ENCODE data around the gene DNAJC9. TPM values are rescaled to one million over a fixed set of nuclear protein-coding genes. Genes with fewer than 3 reads are reported as not detected.

DNAJC9 gene
- total RNA-seq, 1 experiment from 2014 or later = 32.0 TPM

DNA sequence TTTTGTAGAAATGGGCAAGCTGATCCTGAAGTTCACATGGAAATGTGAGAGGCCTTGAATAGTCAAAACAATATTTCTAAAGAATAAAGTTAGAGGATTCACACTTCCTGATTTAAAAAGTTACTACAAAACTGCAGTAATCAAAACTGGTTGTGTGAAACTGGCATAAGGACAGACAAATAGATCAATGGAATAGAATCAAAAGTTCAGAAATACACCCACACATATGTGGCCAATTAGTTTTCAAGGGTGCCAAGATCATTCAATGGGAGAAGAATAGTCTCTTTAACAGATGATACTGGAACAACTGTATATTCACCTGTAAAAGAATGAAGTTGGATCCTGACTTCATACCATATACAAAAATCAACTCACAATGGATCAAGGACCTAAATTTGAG, 27.7 kb downstream of the DNAJC9 start:
- Histone ChIP-seq H3K36me3 (replicated peaks; ENCODE audit: control insufficient read depth, insufficient read depth, low read length) (no peaks in the 10 kb centered on the region), H3K27me3 (ENCODE audit: control insufficient read depth, insufficient read depth, low read length) (no peaks in the 10 kb centered on the region), H3K4me3 (ENCODE audit: insufficient read depth, low read depth, low read length) (no peak overlapping the region)
- DNase-seq = no peak

DNA sequence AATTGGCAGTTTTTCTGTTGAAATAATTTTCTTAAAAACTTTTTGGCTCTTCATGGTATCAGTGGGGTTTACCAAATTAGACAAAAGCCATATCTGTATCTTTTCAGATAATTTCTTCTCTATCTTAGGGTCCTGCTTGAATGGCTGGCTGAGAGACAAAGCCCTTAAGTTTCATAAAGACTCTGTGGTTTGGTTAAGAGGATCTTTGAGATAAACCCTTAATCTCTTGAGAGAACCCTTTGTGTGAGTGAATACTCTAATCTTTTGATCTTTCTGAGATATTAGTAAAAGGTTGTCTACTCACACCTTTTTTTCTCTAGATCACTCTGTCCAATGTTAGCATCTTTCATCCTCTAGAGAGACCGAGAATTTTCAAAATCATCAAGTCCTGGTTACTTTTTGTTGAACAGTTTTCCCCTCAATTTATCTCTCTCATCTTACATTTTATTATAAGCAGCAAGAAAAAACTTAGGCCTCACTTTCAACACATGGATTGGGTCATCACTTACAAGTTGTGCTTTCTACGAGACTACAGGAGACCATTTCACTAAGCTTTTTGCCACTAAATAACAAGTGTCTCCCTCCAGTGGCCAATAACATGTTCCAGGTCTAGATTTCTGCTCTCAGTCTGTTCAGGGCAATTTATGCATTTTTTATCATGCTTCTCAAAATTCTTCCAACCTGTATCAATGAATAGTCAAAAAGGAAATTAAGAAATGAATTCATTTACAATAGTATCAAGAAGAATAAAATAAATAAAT, 28.4 kb downstream of the DNAJC9 start:
- Histone ChIP-seq H3K4me3 (ENCODE audit: insufficient read depth, low read depth, low read length) (no peak overlapping the region), H3K36me3 (replicated peaks; ENCODE audit: control insufficient read depth, insufficient read depth, low read length) (no peaks in the 10 kb centered on the region), H3K27me3 (ENCODE audit: control insufficient read depth, insufficient read depth, low read length) (no peaks in the 10 kb centered on the region)
- peak; percentile 16 for DNase-seq

DNA sequence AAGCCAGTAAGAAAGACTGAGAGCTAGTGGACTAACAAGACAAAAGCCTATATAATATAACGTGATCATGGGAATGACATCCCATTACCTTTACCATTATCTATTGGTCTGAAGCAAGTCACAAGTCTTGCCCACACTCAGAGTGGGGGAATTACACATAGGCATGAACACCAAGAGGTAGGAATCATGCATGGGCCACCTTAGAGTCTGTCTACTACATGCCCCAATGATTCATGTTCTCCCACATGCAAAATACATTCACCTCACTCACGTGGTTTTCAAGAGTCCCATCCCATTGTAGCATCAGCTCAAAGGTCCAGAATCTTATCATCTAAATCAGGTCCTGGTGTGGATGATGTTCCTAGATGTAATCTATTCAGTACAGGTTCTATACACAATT, 29.4 kb downstream of the DNAJC9 start:
- no peak overlapping the region for H3K4me3 ChIP-seq (ENCODE audit: insufficient read depth, low read depth, low read length)
- no peaks in the 10 kb centered on the region for H3K27me3 ChIP-seq (ENCODE audit: control insufficient read depth, insufficient read depth, low read length)
- no peak for DNase-seq
- no peaks in the 10 kb centered on the region for H3K36me3 ChIP-seq (replicated peaks; ENCODE audit: control insufficient read depth, insufficient read depth, low read length)

DNA sequence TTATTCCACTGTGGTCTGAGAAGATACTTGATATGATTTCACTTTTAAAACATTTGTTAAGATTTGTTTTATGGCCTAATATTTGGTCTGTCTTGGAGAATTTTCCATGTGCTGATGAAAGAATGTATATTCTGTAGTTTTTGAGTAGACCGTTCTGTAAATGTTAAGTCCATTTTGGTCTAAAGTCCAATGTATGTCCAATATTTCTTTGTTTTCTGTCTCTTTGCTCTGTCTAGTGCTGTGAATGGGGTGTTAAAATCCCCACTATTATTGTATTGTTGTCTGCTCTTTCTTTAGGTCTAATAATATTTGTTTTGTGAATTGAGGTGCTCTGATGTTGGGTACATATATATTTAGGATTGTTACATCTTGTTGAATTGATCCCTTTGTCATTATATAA, 31.3 kb downstream of the DNAJC9 start:
- Histone ChIP-seq H3K36me3 (replicated peaks; ENCODE audit: control insufficient read depth, insufficient read depth, low read length) (no peaks in the 10 kb centered on the region), H3K4me3 (ENCODE audit: insufficient read depth, low read depth, low read length) (no peak overlapping the region), H3K27me3 (ENCODE audit: control insufficient read depth, insufficient read depth, low read length) (no peaks in the 10 kb centered on the region)
- no peak for DNase-seq

DNA sequence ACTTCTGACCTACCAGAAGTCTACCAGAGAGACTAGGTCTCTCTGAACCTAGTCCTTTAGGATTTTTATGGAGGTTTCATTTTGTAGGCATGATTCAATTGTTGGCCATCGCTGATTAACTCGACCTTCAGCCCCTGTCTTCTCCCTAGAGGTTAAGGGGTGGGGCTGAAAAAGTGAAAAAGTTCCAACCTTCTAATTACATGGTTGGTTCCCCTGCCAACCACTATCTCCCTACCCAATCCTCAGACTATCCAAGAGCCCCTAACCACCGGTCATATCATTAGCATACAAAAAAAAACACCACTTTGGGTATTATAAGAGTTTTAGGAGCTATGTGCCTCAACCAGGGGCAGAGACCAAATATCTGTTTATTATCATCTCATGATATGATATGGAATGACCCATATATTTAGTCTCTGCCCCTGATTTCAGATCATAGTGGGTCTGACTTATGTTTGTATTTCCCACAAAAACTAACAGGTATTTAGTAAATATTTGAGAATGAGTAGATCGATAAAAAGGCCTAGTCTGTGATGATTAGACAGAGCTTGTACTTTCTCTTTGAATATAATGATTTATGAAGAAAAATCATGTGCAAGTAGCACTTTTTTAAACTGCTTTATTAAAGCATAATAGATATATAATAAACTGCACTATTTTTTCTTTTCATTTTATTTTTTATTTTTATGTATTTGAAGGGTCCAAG, 35.8 kb downstream of the DNAJC9 start:
- DNase-seq = no peak

DNA sequence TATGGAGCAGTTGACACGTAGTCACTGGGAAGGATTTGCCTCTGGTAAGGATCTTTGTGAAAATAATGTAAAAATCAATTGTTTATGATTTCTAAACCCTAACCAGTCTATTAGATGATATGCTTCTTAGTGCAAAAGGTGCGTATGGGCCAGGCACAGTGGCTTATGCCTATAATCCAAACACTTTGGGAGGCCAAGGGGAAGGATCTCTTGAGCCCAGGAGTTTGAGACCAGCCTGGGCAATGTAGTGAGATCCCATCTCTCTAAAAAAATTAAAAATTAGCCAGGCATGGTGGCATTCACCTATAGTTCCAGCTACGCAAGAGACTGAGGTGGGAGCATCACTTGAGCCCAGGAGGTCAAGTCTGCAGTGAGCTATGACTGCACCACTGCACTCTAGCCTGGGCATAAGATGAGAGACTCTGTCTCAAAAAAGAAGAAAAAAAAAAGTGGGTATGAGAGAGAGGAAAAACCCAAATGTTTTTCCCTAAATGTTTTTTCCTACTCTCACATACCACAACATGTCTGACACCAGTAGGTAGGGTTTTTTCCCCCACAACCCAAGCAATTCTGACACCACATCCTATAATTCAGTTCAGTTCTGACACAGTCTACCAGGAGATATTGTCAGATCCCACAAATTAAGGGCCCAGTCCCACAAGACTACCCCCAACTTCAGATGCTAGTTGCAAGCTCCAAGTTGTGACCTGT, 36.5 kb downstream of the DNAJC9 start:
- Histone ChIP-seq H3K27me3 (ENCODE audit: control insufficient read depth, insufficient read depth, low read length) (no peaks in the 10 kb centered on the region), H3K36me3 (replicated peaks; ENCODE audit: control insufficient read depth, insufficient read depth, low read length) (peaks cover 2% of the 10 kb centered on the region; the same call in 1 of the 2 replicates), H3K4me3 (ENCODE audit: insufficient read depth, low read depth, low read length) (no peak overlapping the region)
- DNase-seq = no peak

More for the DNA sequence above, 35.8 kb downstream of the DNAJC9 start:
- H3K4me3 ChIP-seq (ENCODE audit: insufficient read depth, low read depth, low read length) = no peak overlapping the region
- H3K36me3 ChIP-seq (replicated peaks; ENCODE audit: control insufficient read depth, insufficient read depth, low read length) = peaks cover 2% of the 10 kb centered on the region; the same call in 1 of the 2 replicates
- H3K27me3 ChIP-seq (ENCODE audit: control insufficient read depth, insufficient read depth, low read length) = no peaks in the 10 kb centered on the region

DNA sequence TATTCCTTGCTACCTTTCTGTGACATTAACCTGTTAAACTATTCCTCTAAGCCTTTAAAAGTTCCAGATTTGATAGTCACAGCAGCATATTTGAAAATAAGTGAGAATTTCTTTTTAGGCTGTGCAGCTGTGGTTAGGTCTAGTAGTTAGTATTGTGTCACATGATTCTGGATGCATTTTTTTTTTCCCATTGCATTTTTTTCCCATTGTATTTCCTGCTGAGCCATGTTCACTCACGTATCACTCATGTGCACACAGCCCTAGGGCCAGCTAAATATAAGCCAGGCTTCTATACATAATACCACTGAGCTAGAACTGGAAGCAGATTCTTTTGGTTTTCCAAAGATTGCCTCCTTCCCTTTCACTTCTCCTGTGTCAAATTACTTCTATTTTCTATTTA, 37.4 kb downstream of the DNAJC9 start:
- Histone ChIP-seq H3K4me3 (ENCODE audit: insufficient read depth, low read depth, low read length) (no peak overlapping the region), H3K36me3 (replicated peaks; ENCODE audit: control insufficient read depth, insufficient read depth, low read length) (peaks cover 2% of the 10 kb centered on the region; the same call in 1 of the 2 replicates), H3K27me3 (ENCODE audit: control insufficient read depth, insufficient read depth, low read length) (no peaks in the 10 kb centered on the region)
- no peak for DNase-seq

DNA sequence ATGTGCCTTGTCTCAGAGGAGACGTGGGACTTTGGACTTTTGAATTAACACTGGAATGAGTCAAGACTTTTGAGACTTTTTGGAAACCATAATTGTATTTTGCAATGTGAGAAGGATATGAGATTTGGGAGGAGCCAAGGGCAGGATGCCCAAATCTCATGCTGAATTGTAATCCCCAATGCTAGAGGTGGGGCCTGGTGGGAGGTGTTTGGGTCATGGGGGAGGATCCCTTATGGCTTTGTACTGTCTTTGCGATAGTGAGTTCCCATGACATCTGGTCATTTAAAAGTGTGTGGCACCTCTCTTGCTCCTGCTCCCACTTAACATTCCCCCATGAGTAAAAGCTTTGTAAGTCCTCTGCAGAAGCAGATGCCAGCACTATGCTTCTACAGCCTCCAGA, 39.2 kb downstream of the DNAJC9 start:
- no peaks in the 10 kb centered on the region for H3K27me3 ChIP-seq (ENCODE audit: control insufficient read depth, insufficient read depth, low read length)
- no peak for DNase-seq
- H3K36me3 ChIP-seq (replicated peaks; ENCODE audit: control insufficient read depth, insufficient read depth, low read length) = peaks cover 2% of the 10 kb centered on the region; the same call in 1 of the 2 replicates
- no peak overlapping the region for H3K4me3 ChIP-seq (ENCODE audit: insufficient read depth, low read depth, low read length)

DNA sequence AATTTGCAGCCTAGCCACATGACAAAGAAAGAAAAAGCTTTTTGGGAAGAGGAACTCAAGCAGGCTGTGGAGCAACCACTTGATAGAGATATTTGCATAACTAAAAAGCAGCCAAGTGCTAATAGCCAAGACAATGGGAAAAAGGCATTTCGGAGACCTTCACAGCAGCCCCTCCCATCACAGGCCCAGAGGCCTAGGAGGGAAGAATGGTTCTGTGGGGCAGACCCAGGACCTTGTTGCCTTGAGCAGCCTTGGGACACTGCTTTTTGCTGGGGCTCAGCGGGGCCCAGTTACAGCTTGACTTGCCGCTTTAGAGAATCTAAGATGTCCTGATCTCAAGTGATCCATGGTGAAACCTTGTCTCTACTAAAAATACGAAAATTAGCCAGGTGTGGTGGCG, 40.7 kb downstream of the DNAJC9 start:
- Histone ChIP-seq H3K4me3 (ENCODE audit: insufficient read depth, low read depth, low read length) (no peak overlapping the region), H3K36me3 (replicated peaks; ENCODE audit: control insufficient read depth, insufficient read depth, low read length) (peaks cover 2% of the 10 kb centered on the region; the same call in 1 of the 2 replicates), H3K27me3 (ENCODE audit: control insufficient read depth, insufficient read depth, low read length) (no peaks in the 10 kb centered on the region)
- no peak for DNase-seq

DNA sequence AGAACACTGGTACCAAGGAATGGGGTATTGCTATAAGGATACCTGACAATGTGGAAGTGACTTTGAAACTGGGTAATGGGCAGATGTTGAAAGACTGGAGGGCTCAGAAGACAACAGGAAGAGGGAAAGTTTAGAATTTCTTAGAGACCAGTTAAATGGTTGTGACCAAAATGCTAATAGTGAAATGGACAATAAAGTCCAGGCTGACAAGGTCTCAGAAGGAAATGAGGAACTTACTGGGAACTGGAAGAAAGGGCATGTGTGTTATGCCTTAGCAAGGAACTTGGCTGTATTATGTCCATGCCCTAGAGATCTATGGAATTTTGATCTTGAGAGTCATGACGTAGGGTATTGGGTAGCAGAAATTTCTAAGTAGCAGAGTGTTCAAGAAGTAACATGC, 41.2 kb downstream of the DNAJC9 start:
- peaks cover 2% of the 10 kb centered on the region; the same call in 1 of the 2 replicates for H3K36me3 ChIP-seq (replicated peaks; ENCODE audit: control insufficient read depth, insufficient read depth, low read length)
- H3K27me3 ChIP-seq (ENCODE audit: control insufficient read depth, insufficient read depth, low read length) = no peaks in the 10 kb centered on the region
- no peak for DNase-seq
- H3K4me3 ChIP-seq (ENCODE audit: insufficient read depth, low read depth, low read length) = no peak overlapping the region

DNA sequence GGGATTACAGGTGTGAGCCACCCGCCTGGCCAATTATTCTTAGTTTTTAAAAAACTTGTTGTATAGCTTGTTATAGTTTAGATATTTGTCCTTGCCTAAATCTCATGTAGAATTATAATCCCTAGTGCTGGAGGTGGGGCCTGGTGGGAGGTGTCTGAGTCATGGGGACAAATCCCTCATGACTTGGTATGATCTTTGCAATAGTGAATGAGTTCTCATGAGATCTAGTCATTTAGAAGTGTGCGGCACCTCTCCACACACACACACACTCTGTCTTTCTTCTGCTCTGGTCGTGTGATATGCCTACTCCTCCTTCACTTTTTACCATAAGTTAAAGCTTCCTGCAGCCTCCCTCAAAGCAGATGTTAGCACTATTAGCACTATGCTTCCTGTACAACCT, 42.0 kb downstream of the DNAJC9 start:
- Histone ChIP-seq H3K36me3 (replicated peaks; ENCODE audit: control insufficient read depth, insufficient read depth, low read length) (peaks cover 2% of the 10 kb centered on the region; the same call in 1 of the 2 replicates), H3K27me3 (ENCODE audit: control insufficient read depth, insufficient read depth, low read length) (no peaks in the 10 kb centered on the region), H3K4me3 (ENCODE audit: insufficient read depth, low read depth, low read length) (no peak overlapping the region)
- DNase-seq = no peak

Other genes starting within 250 kb of the DNAJC9 start
- gene P4HA1, start 150.4 kb downstream of the DNAJC9 start, total RNA-seq (2014; rRNA removed; shearing (Covaris generic)) = 37.3 and 76.5 TPM in 2 replicates
- gene NUDT13, start 136.8 kb downstream of the DNAJC9 start, total RNA-seq (2014; rRNA removed; shearing (Covaris generic)) = 0.38 and 1.3 TPM in 2 replicates
- gene ECD, start 79.2 kb downstream of the DNAJC9 start, total RNA-seq (2014; rRNA removed; shearing (Covaris generic)) = 33.7 and 37.1 TPM in 2 replicates
- 14.6 and 15.6 TPM in 2 replicates for gene FAM149B1, start 79.1 kb downstream of the DNAJC9 start, total RNA-seq (2014; rRNA removed; shearing (Covaris generic))
- 129 and 134 TPM in 2 replicates for gene MRPS16, start 5.4 kb upstream of the DNAJC9 start, total RNA-seq (2014; rRNA removed; shearing (Covaris generic))
- 0.15 and 0.45 TPM in 2 replicates for gene CFAP70, start 111.6 kb upstream of the DNAJC9 start, total RNA-seq (2014; rRNA removed; shearing (Covaris generic))
- gene ANXA7, start 166.8 kb upstream of the DNAJC9 start, total RNA-seq (2014; rRNA removed; shearing (Covaris generic)) = 94.1 and 97.7 TPM in 2 replicates
- gene MSS51, start 186.3 kb upstream of the DNAJC9 start, total RNA-seq (2014; rRNA removed; shearing (Covaris generic)) = 1.7 and 2.2 TPM in 2 replicates
- gene PPP3CB, start 248.8 kb upstream of the DNAJC9 start, total RNA-seq (2014; rRNA removed; shearing (Covaris generic)) = 11.7 and 13.3 TPM in 2 replicates